GM12878 (cell line): ENCODE results near the gene REPS2. TPM values are rescaled to one million over a fixed set of nuclear protein-coding genes. Genes with fewer than 3 reads are reported as not detected.

Experiments used
- ATAC-seq: fragments of 200-7000 bp; cut with Tn5 transposase; 3 replicates; pipeline ENCODE4 v1.9.1; 2020; ENCODE audit warnings: mild to moderate bottlenecking, moderate library complexity
- BruUV-seq: library from RNA; stranded (reverse); fragments of 400-500 nt; replicated peaks from 2 replicates; lab custom pipeline; 2021; lab: Mats Ljungman, UMichigan
- CTCF ChIA-PET: fragments of 300-600 bp; sonication (Branson Sonifier 250); formaldehyde crosslinking; extraction: SDS; loops from one replicate; lab custom pipeline; 2021; ENCODE audit warnings: inconsistent platforms; lab: Yijun Ruan, JAX
- POLR2A ChIA-PET: fragments of 350-600 bp; formaldehyde crosslinking; extraction: SDS; loops from one replicate; lab custom pipeline; 2021; ENCODE audit warnings: inconsistent platforms; lab: Charles Lee
- RAD21 ChIA-PET: fragments of 300-600 bp; sonication (Branson Sonifier 250); formaldehyde crosslinking; loops from one replicate; lab custom pipeline; 2023; ENCODE audit warnings: antibody characterized with exemption; ENCODE audit not compliant: unreplicated experiment; lab: Charles Lee
- SMC1A ChIA-PET: fragments of 300-600 bp; sonication (Branson Sonifier 250); formaldehyde crosslinking; loops from one replicate; lab custom pipeline; 2023; ENCODE audit not compliant: unreplicated experiment, uncharacterized antibody; lab: Charles Lee
- DNase-seq: peaks from one replicate; pipeline ENCODE4 v3.0.0-alpha.2; 2011; ENCODE audit warnings: low read depth, low spot score
- FAIRE-seq: peaks from 3 replicates; lab custom pipeline; 2011; peaks lifted over from hg19 to GRCh38; lab: Jason Lieb, UNC
- H2AFZ ChIP-seq: 2 replicates; pipeline ENCODE4 v1.6.0; 2011; ENCODE audit warnings: low read depth, low read length, control low read depth; ENCODE audit not compliant: control insufficient read depth
- H3K27ac ChIP-seq: 2 replicates; pipeline ENCODE4 v1.5.1; 2011; ENCODE audit warnings: control low read depth; ENCODE audit not compliant: control insufficient read depth, insufficient read depth
- H3K27me3 ChIP-seq, 2 experiments: replicated peaks in 1 of 2; 2 replicates each; pipeline versions ENCODE4 v1.6.0 to v1.6.1; 2011; ENCODE audit warnings: low read length in 1 of 2; ENCODE audit not compliant: control insufficient read depth in 2 of 2, insufficient read depth in 2 of 2
- H3K36me3 ChIP-seq, 2 experiments: 2 replicates each; pipeline ENCODE4 v1.5.1; 2011; ENCODE audit warnings: low read length in 1 of 2; ENCODE audit not compliant: control insufficient read depth in 2 of 2, insufficient read depth in 2 of 2
- H3K4me1 ChIP-seq: 2 replicates; pipeline ENCODE4 v1.6.1; 2011; ENCODE audit warnings: mild to moderate bottlenecking, low read length, moderate library complexity, mixed read lengths; ENCODE audit not compliant: control insufficient read depth, insufficient read depth
- H3K4me2 ChIP-seq: 2 replicates; pipeline ENCODE4 v1.6.0; 2011; ENCODE audit warnings: control low read depth; ENCODE audit not compliant: control insufficient read depth, insufficient read depth
- H3K4me3 ChIP-seq: fragments of 200-600 bp; sonication (generic); 2 replicates; pipeline ENCODE4 v1.5.1; 2016
- H3K79me2 ChIP-seq: 2 replicates; pipeline ENCODE4 v1.6.0; 2011; ENCODE audit warnings: low read length; ENCODE audit not compliant: control insufficient read depth, insufficient read depth
- H3K9ac ChIP-seq: 2 replicates; pipeline ENCODE4 v1.8.0; 2011; ENCODE audit warnings: low read length, control low read depth, mixed read lengths; ENCODE audit not compliant: control insufficient read depth, insufficient read depth
- H3K9me3 ChIP-seq: replicated peaks from 3 replicates; pipeline ENCODE4 v1.5.1; 2011; ENCODE audit warnings: mild to moderate bottlenecking, low read length; ENCODE audit not compliant: control insufficient read depth, insufficient read depth
- H4K20me1 ChIP-seq: 2 replicates; pipeline ENCODE4 v1.6.0; 2011; ENCODE audit not compliant: control insufficient read depth, insufficient read depth
- CBFB ChIP-seq: IDR thresholded peaks from 2 replicates; pipeline ENCODE4 v1.6.1; 2016; ENCODE audit warnings: antibody characterized with exemption, low read depth
- CBX3 ChIP-seq: fragments of 200-600 bp; sonication (generic); IDR thresholded peaks from 2 replicates; pipeline ENCODE4 v1.6.1; 2016; ENCODE audit warnings: low read depth, borderline replicate concordance
- SMAD1 ChIP-seq: fragments of 450-650 bp; IDR thresholded peaks from 2 replicates; pipeline ENCODE4 v1.6.1; 2018; ENCODE audit warnings: mild to moderate bottlenecking, low read depth; ENCODE audit not compliant: partially characterized antibody
- SREBF2 ChIP-seq: IDR thresholded peaks from 2 replicates; pipeline ENCODE4 v1.6.1; 2012; ENCODE audit warnings: mild to moderate bottlenecking, low read length
- WRNIP1 ChIP-seq: IDR thresholded peaks from 2 replicates; pipeline ENCODE4 v1.6.1; 2011; ENCODE audit warnings: low read depth, low read length, improper control_type of control experiment, borderline replicate concordance
- WGBS: methylation state at CpG from one replicate; pipeline ENCODE4 v1.1.6; 2016; ENCODE audit warnings: low lambda C conversion rate; ENCODE audit not compliant: insufficient replicate concordance, insufficient coverage; ENCODE audit errors: missing lambda C conversion rate; 5-methylcytosine and 5-hydroxymethylcytosine counted together
- in situ Hi-C: fragments of 300-500 bp; cut with MboI; formaldehyde crosslinking; loops from 9 replicates; pipeline ENCODE4 v1.14.3; 2018; ENCODE audit warnings: mixed read lengths
- intact Hi-C: fragments of 100-400 bp; cut with micrococcal nuclease; formaldehyde crosslinking; loops from one replicate; pipeline ENCODE4 v1.14.2; 2022; ENCODE audit not compliant: unreplicated experiment
- polyA plus RNA-seq, 11 experiments: library from polyadenylated mRNA; depleted of rRNA in 4 of 11; unstranded in 6 of 11; stranded (reverse) in 5 of 11; fragments of >200 nt; fragmentation: Nextera tagmentation in 4 of 11; fragmentation: Illumina TruSeq in 1 of 11; extraction: Ambion mirVana in 4 of 11; extraction: Trizol in 1 of 11; gene quantifications; 1 replicate in 1 of 11; 2 replicates in 10 of 11; pipeline versions ENCODE4 v1.2.1 to v1.2.3, GENCODE V29; 2011 to 2016; ENCODE audit warnings: inconsistent platforms in 2 of 11, missing spikeins in 2 of 11, low read depth in 1 of 11
- total RNA-seq, 4 experiments: library from RNA; depleted of rRNA in 3 of 4; stranded (reverse); fragments of >200 nt in 3 of 4; fragmentation: Illumina TruSeq in 1 of 4; extraction: Trizol in 1 of 4; gene quantifications; 2 replicates each; pipeline versions ENCODE4 v1.2.1 to v1.2.3, GENCODE V29; 2013 to 2021
- TF ChIP-seq, protein P1 (sequence below): IDR thresholded peaks from 2 replicates; pipeline ENCODE4 v1.6.1; 2012; ENCODE audit warnings: mild to moderate bottlenecking, low read depth, low read length
- TF ChIP-seq, protein P2 (sequence below): IDR thresholded peaks from 2 replicates; pipeline ENCODE4 v1.6.1; 2011; ENCODE audit warnings: low read depth, low read length, improper control_type of control experiment, borderline replicate concordance

REPS2 gene
- total and polyA plus RNA-seq, 10 of the 15 experiments (the other 5 are each of a cell fraction or from before 2014, with no cell fraction given), result 2.1 to 6.8 (median 3.9) TPM

DNA sequence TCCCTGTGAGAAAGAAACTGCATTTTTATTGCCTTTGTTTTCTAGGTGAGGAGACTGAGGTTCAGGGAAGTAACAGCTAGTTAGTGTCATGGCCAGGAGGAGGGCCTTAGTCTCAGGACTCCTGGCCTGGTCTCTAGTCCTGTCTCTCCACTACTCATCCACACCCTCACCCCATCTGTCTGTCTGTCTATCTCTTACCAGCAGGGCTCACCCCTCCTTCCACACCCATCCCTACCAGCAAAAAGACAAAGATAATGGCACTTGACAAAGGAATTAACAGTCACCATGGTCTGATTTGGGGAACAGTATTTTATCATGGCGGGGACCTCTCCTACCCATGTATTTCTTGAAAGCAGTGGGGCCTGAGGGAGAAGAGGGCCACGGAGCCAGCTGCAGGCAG lies 125.8 kb downstream of the REPS2 start:
- intact Hi-C loops, result no loop called here
- in situ Hi-C loops, result no loop called here

DNA sequence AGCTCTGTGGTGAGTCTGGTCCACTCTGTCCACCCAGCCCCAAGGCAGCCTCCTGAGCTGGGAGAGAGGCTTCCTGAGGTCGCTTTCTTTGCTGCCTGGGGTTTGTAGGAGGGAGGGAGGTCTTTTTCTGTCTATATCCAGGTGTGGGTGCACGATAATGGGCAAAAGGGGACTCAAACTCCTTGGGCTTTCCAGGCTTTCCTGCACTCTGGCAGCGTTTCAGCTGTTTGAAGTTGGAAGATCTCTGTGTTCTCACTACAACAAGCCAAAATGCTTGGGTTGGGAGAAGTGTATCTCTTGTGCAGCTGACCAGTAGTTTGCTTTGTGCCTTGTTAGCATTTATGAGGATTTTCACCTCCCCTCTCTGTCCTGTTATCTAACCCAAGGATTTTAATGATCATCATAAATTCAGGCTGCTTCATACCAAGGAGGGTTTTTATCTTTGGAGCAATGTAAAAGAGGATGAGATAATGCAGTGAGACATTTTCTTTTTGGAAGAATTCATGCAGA lies 126.3 kb downstream of the REPS2 start:
- ChIA-PET CTCF (interaction anchor here (1.1 to 2.2 kb wide), 3 partner anchors 9 to 16 kb away, joined by 3 to 5 read pairs (median 4); no protein-coding TSS in a partner anchor), SMC1A (interaction anchor here (0.6 kb wide), 1 partner anchor 20 kb away, joined by 3 read pairs; no protein-coding TSS in a partner anchor), POLR2A (no interaction called here), RAD21 (no interaction called here)
- Histone ChIP-seq H3K36me3 (no peaks in the 10 kb centered on the region), H3K79me2 (no peaks in the 10 kb centered on the region), H3K9me3 (no peaks in the 10 kb centered on the region), H4K20me1 (no peaks in the 10 kb centered on the region), H3K4me2 (no peak overlapping the region), H3K27me3 (peaks cover 0 to 3% of the 10 kb centered on the region in 2 experiments; a peak in 3 of 4 replicates), H3K27ac (no peak overlapping the region), H2AFZ (no peak overlapping the region), H3K4me1 (no peaks in the 10 kb centered on the region), H3K9ac (no peak overlapping the region), H3K4me3 (no peak overlapping the region)
- BruUV-seq, result no TSS peak
- WGBS, result 4% methylated on average over 3 of the region's 3 CpGs
- intact Hi-C loops, result no loop called here
- TF ChIP-seq, protein P1, sequence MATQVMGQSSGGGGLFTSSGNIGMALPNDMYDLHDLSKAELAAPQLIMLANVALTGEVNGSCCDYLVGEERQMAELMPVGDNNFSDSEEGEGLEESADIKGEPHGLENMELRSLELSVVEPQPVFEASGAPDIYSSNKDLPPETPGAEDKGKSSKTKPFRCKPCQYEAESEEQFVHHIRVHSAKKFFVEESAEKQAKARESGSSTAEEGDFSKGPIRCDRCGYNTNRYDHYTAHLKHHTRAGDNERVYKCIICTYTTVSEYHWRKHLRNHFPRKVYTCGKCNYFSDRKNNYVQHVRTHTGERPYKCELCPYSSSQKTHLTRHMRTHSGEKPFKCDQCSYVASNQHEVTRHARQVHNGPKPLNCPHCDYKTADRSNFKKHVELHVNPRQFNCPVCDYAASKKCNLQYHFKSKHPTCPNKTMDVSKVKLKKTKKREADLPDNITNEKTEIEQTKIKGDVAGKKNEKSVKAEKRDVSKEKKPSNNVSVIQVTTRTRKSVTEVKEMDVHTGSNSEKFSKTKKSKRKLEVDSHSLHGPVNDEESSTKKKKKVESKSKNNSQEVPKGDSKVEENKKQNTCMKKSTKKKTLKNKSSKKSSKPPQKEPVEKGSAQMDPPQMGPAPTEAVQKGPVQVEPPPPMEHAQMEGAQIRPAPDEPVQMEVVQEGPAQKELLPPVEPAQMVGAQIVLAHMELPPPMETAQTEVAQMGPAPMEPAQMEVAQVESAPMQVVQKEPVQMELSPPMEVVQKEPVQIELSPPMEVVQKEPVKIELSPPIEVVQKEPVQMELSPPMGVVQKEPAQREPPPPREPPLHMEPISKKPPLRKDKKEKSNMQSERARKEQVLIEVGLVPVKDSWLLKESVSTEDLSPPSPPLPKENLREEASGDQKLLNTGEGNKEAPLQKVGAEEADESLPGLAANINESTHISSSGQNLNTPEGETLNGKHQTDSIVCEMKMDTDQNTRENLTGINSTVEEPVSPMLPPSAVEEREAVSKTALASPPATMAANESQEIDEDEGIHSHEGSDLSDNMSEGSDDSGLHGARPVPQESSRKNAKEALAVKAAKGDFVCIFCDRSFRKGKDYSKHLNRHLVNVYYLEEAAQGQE, result no peak
- in situ Hi-C loops, result no loop called here
- DNase-seq (no peak), ATAC-seq (no peak), FAIRE-seq (no peak)

More for the DNA sequence above, 125.8 kb downstream of the REPS2 start:
- H3K79me2 ChIP-seq, result no peaks in the 10 kb centered on the region
- H3K27ac ChIP-seq, result no peak overlapping the region
- BruUV-seq, result no TSS peak
- peaks cover 0 to 3% of the 10 kb centered on the region in 2 experiments; a peak in 3 of 4 replicates for H3K27me3 ChIP-seq
- FAIRE-seq (no peak), DNase-seq (no peak)
- 14% methylated on average over 2 of the region's 2 CpGs for WGBS
- H3K9me3 ChIP-seq, result no peaks in the 10 kb centered on the region
- H3K4me3 ChIP-seq, result no peak overlapping the region
- H4K20me1 ChIP-seq, result no peaks in the 10 kb centered on the region
- no peaks in the 10 kb centered on the region for H3K4me1 ChIP-seq
- H3K4me2 ChIP-seq, result no peak overlapping the region
- CTCF ChIA-PET, result interaction anchor here (1.2 to 2.2 kb wide), 3 partner anchors 9 to 190 kb away, joined by 3 to 5 read pairs (median 4); no protein-coding TSS in a partner anchor
- H2AFZ ChIP-seq, result no peak overlapping the region
- SMC1A ChIA-PET, result no interaction called here
- no peaks in the 10 kb centered on the region for H3K36me3 ChIP-seq
- no peak overlapping the region for H3K9ac ChIP-seq
- POLR2A ChIA-PET, result no interaction called here
- TF ChIP-seq CBX3 (no peak), CBFB (no peak), SREBF2 (no peak), WRNIP1 (no peak), SMAD1 (no peak)
- TF ChIP-seq, protein P2, sequence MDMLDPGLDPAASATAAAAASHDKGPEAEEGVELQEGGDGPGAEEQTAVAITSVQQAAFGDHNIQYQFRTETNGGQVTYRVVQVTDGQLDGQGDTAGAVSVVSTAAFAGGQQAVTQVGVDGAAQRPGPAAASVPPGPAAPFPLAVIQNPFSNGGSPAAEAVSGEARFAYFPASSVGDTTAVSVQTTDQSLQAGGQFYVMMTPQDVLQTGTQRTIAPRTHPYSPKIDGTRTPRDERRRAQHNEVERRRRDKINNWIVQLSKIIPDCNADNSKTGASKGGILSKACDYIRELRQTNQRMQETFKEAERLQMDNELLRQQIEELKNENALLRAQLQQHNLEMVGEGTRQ, result no peak
- TF ChIP-seq, all 136 proteins: peak for 0
- no peak for ATAC-seq
- RAD21 ChIA-PET, result no interaction called here
